Coronary artery (tissue), 2 donors: ENCODE results near the gene RAD9A.

ENCODE experiments used
- DNase-seq: peaks from one replicate; pipeline ENCODE4 v3.0.0-alpha.2; 2017; ENCODE audit warnings: low spot score
- H3K27ac ChIP-seq, 2 donors: fragments of 200-600 bp; sonication (generic); one replicate each; pipeline ENCODE4 v1.5.1; 2016 to 2019
- H3K4me3 ChIP-seq: fragments of 200-600 bp; sonication (generic); 2 replicates; pipeline ENCODE4 v1.5.1; 2016; ENCODE audit warnings: mild to moderate bottlenecking, moderate library complexity
- CTCF ChIP-seq: fragments of 200-600 bp; sonication (generic); IDR thresholded peaks from one replicate; pipeline ENCODE4 v1.5.1; 2019; ENCODE audit warnings: antibody characterized with exemption

The RAD9A gene

DNA sequence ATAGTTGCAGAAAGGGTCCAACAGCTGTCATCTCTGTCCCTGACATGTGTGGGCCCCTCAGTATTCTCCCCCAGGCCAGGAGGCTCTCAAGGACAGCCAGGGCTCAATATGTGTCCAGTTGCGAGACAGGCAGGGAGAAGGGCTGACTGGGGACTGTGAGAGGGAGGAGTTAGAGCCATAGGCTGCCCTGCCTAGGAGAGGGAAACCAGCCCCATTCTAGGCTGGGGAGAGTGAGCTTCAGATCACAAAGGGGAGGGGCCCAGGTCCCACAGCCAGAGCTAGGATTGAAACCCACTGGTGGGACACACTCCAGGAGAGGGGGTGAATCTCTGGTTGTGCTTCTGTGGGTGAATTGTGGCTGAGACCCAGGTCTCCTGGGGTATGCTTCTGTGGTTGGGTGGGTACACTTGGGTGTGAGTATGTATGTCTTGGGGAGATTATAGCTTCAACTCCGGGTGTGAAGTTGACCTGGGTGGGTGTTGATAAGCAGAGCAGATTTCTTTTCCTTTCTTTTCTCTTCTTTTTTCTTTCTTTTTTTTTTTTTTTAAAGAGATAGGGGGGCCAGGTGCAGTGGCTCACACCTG, 21.6 kb downstream of the RAD9A start:
- TF ChIP-seq CTCF = no peak
- no peak overlapping the region for H3K4me3 ChIP-seq
- no peak overlapping the region for H3K27ac ChIP-seq
- no peak for DNase-seq

DNA sequence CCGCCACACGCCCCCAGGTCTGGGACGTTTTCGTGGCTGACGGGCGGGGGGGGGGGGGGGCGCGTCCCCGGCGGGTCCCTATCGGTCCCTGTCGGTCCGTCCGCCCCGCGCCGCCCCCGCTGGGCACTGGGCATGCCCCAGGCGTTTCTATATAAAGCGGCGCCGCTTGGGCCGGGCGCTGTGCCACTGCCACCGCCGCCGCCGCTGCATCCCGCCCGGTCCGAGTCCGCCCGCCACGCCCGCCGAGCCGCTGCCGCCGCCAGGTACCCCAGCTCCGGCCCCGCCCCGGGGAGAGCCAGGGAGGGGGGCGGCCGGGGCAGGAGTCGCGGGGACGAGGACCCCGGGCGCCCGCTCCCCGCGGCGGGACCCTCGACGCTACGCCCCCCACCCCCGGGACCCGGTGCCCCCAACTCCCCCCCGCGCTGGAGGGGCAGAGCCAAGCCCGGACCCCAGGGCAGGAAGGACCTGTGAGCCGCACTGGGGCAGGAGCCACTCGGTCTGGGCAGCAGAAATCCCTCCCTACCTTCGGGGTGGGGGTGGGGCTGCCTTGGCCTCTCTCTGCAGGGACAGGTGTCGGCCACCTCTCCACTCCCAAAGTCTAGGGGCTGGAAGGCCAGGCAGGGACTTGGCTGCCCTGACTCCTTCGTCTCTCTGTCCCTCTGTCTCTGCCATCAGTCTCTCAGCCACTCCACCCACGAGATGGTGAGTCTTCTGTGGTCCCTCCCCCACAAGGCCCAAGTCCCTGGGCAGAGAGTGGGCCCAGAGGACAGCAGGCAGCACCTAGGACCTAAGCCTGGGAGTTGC, 23.9 kb downstream of the RAD9A start, which contains the start of gene CARNS1:
Gene CARNS1, plus strand, starts transcription at position 178 of the 804 bp plus-strand sequence. Its CDS starts 522 bp downstream, at position 700.
- no peak for DNase-seq
- peak within 1 kb of the TSS; percentile 83 to 85 for H3K27ac ChIP-seq
- no peak for TF ChIP-seq CTCF
- peak within 1 kb of the TSS; percentile 60 for H3K4me3 ChIP-seq

DNA sequence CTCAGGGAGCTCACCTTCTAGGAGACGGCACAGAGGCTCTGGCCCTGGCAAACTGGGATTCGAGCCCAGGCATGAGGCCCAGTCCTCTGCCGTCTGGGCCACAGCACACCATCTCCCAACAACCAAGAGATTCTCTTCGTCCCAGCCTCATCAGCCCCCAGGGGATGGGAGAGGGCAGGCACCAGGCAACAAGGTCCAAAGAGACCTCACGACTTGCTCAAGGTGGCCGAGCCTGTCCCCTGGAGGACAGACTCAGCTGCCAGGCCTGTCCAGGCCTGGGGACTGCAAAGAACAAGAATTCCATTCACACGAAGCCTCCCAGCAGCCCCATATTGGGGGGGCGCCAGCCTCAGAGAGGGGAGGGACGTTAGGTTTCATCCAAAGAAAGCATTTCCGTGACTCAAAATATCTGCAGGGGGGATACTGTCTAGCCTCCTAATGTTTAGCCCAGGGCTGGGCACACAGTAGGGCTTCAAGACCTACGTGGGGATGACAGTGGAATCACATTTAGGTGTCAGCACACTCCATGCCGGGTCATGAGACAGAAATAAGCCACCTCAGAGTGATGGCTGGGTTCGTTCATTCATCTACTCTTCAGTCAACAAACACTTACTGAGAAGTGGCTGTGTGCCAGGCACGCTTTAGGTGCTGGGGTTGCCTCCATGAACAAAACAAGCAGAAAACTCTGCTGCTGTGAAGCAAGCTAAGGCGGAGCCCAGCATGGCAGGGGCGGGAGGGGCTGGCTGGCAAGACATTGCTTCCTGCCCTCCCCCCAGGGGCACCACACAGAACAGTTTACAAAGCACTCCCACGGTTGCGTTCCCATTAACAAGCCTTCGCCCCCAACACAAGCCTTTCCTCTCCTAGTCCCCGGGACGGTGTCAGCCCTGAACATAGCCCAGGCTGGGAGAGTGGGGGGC, 24.9 kb downstream of the RAD9A start:
- no peak for DNase-seq
- peak overlapping the region; percentile 60 for H3K4me3 ChIP-seq
- H3K27ac ChIP-seq = peak overlapping the region; percentile 83 to 85

GRCh38 chr11:67417425-67417824, 25.6 kb downstream of the RAD9A start:
- peak overlapping the region; percentile 83 to 85 for H3K27ac ChIP-seq
- H3K4me3 ChIP-seq = no peak overlapping the region
- no peak for DNase-seq
- TF ChIP-seq CTCF = no peak

More for the DNA sequence above, 24.9 kb downstream of the RAD9A start:
- no peak for TF ChIP-seq CTCF

- DNase-seq = no peak
- peak overlapping the region; percentile 70 to 83 for H3K27ac ChIP-seq
Measured at GRCh38 chr11:67418476-67419281, 26.9 kb downstream of the RAD9A start.

More at GRCh38 chr11:67418476-67419281, 26.9 kb downstream of the RAD9A start:
- no peak for TF ChIP-seq CTCF
- H3K4me3 ChIP-seq = peak overlapping the region; percentile 31
